Activated B cell treated with CpG ODN at 0.5 μM for 24 hours (primary cell): ENCODE measurements around the gene HUS1. TPM values are rescaled to one million over a fixed set of nuclear protein-coding genes. Genes with fewer than 3 reads are reported as not detected.
A peak's percentile ranks its signal among the peaks of the same experiment; 100 is the strongest.
"Not testable (repeated sequence)": the region's sequence is repeated elsewhere in the genome, so short reads cannot be mapped to it uniquely, and the experiment has no call there.

Experiments used
- ATAC-seq: fragments of 200-7000 bp; cut with Tn5 transposase; one replicate; pipeline ENCODE4 v1.10.0; 2021; ENCODE audit warnings: low read depth, mild to moderate bottlenecking, moderate library complexity
- CTCF ChIA-PET: fragments of 350-600 bp; sonication (Branson Sonifier 250); formaldehyde crosslinking; loops from one replicate; lab custom pipeline; 2021; ENCODE audit warnings: antibody characterized with exemption; lab: Charles Lee
- POLR2A ChIA-PET: fragments of 350-600 bp; sonication (Branson Sonifier 250); formaldehyde crosslinking; loops from one replicate; lab custom pipeline; 2021; ENCODE audit warnings: antibody characterized with exemption; lab: Charles Lee
- DNase-seq: peaks from one replicate; pipeline ENCODE4 v3.0.0; 2022
- H3K27ac Mint-ChIP-seq: one replicate; pipeline ENCODE4 v1.8.0; 2020; ENCODE audit warnings: mixed read lengths
- H3K27me3 Mint-ChIP-seq: one replicate; pipeline ENCODE4 v1.8.0; 2021; ENCODE audit warnings: mixed read lengths
- H3K36me3 Mint-ChIP-seq: one replicate; pipeline ENCODE4 v1.8.0; 2021; ENCODE audit warnings: low read depth, mixed read lengths
- H3K4me1 Mint-ChIP-seq: one replicate; pipeline ENCODE4 v1.8.0; 2021; ENCODE audit warnings: mixed read lengths
- H3K4me3 Mint-ChIP-seq: one replicate; pipeline ENCODE4 v1.8.0; 2020; ENCODE audit warnings: mild to moderate bottlenecking, mixed read lengths
- H3K9me3 Mint-ChIP-seq: one replicate; pipeline ENCODE4 v1.8.0; 2020; ENCODE audit warnings: mixed read lengths
- intact Hi-C: fragments of 100-400 bp; cut with micrococcal nuclease; formaldehyde crosslinking; loops from one replicate; pipeline ENCODE4 v1.15.1; 2024
- total RNA-seq: library from RNA; stranded (reverse); gene quantifications from 2 replicates; pipeline ENCODE4 v1.2.3, GENCODE V29; 2022
- TF ChIP-seq, protein P1 (sequence below): fragments of 200-600 bp; IDR thresholded peaks from one replicate; pipeline ENCODE4 v1.8.0; 2022; ENCODE audit warnings: antibody characterized with exemption, mild to moderate bottlenecking

Gene HUS1
- total RNA-seq, 1 donor from 2014 or later: 42.5 TPM

DNA sequence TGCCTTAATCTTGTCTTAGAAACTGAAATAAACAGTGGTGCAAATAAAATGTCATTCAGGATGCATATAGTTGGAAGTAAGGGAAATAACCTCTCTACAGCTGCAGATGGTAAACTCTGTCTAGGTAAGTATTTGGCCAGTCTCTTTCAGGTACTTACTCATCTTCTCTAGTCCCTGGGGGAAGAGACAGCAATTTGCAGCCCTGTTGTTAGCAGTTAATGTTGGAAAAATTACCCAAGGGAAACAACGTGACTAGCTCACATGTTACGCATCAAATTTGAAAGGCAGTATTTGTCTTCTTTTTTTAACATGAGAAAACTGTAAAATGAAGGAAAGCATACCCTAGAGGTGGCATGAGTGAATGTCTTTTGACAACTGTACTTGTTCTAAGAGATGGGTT, 3.2 kb upstream of the HUS1 start:
- ATAC-seq: no peak
- POLR2A ChIA-PET: interaction anchor here (1.2 kb wide), 1 partner anchor 9 kb away, joined by 3 read pairs; no protein-coding TSS in a partner anchor
- H3K27me3 Mint-ChIP-seq: no peaks in the 10 kb centered on the region
- H3K4me3 Mint-ChIP-seq: no peak overlapping the region
- DNase-seq: no peak
- peaks cover 21% of the 10 kb centered on the region for H3K4me1 Mint-ChIP-seq
- TF ChIP-seq, protein P1, sequence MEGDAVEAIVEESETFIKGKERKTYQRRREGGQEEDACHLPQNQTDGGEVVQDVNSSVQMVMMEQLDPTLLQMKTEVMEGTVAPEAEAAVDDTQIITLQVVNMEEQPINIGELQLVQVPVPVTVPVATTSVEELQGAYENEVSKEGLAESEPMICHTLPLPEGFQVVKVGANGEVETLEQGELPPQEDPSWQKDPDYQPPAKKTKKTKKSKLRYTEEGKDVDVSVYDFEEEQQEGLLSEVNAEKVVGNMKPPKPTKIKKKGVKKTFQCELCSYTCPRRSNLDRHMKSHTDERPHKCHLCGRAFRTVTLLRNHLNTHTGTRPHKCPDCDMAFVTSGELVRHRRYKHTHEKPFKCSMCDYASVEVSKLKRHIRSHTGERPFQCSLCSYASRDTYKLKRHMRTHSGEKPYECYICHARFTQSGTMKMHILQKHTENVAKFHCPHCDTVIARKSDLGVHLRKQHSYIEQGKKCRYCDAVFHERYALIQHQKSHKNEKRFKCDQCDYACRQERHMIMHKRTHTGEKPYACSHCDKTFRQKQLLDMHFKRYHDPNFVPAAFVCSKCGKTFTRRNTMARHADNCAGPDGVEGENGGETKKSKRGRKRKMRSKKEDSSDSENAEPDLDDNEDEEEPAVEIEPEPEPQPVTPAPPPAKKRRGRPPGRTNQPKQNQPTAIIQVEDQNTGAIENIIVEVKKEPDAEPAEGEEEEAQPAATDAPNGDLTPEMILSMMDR: no peak
- CTCF ChIA-PET: interaction anchor here (2.0 kb wide), 1 partner anchor 9 kb away, joined by 10 read pairs; no protein-coding TSS in a partner anchor
- H3K27ac Mint-ChIP-seq: no peak overlapping the region
- H3K36me3 Mint-ChIP-seq: peaks cover 14% of the 10 kb centered on the region
- no peaks in the 10 kb centered on the region for H3K9me3 Mint-ChIP-seq
- intact Hi-C loops: no loop called here

DNA sequence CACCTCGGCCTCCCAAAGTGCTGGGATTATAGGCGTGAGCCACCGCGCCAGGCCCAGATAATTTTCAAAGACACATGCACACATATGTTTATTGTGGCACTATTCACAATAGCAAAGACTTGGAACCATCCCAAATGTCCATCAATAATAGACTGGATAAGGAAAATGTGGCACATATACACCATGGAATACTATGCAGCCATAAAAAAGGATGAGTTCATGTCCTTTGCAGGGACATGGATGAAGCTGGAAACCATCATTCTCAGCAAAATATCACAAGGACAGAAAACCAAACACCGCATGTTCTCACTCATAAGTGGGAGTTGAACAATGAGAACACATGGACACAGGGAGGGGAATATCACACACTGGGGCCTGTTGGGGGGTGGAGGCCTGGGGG, 1.2 kb upstream of the HUS1 start:
- intact Hi-C loops, DNase-seq, H3K27me3 Mint-ChIP-seq, H3K9me3 Mint-ChIP-seq, POLR2A ChIA-PET, H3K4me3 Mint-ChIP-seq, ATAC-seq, CTCF ChIA-PET, H3K27ac Mint-ChIP-seq: not testable (repeated sequence)
- Mint-ChIP-seq H3K36me3 (peaks cover 34% of the 10 kb centered on the region), H3K4me1 (peaks cover 26% of the 10 kb centered on the region)

DNA sequence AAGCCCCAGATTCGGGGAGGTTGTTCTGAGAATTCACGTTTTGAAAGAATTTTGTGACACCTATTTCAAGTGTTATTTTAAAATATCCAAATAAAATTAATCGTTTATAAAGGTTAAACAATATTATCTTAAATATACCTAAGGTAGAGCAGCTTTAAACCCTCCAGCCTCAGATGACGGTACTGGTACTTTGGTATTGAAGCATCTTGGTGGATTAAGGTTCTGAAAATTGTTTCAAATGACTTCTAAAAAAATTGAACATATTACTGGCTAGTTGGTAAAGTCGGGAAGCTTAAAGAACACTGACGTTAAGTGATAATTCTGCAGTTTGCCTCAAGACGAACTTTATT, 392 bp upstream of the HUS1 start:
- no peak for ATAC-seq
- Mint-ChIP-seq H3K36me3 (peaks cover 39% of the 10 kb centered on the region), H3K4me1 (peaks cover 26% of the 10 kb centered on the region), H3K9me3 (no peaks in the 10 kb centered on the region), H3K27ac (peak overlapping the region; percentile 99), H3K27me3 (no peaks in the 10 kb centered on the region), H3K4me3 (peak overlapping the region; percentile 99)
- DNase-seq: no peak
- ChIA-PET POLR2A (interaction anchor here (0.7 to 1.1 kb wide), 2 partner anchors 106 to 108 kb away, joined by 3 read pairs; no protein-coding TSS in a partner anchor), CTCF (no interaction called here)
- intact Hi-C loops: loop anchor here (1.0 to 5.0 kb wide), 4 partner anchors 11 to 105 kb away; partner anchors contain the start of gene C7orf57
- TF ChIP-seq, protein P1: no peak

DNA sequence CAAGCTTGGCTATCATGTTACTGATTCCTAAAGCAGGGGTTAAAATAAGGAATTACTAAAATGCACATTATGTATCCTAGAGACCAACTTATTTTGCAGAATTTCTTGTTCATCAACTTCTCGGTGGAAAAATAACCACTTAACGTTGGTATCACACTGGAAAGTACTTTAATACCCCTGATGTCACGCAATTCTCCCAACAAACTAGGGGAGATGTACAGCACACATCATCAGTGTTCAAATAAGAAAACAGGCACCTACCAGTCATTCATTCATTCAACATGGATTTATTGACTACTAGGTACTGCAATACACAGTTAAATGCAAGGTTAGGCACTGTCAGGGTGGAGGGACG, 648 bp downstream of the HUS1 start:
- H3K4me1 Mint-ChIP-seq: peaks cover 33% of the 10 kb centered on the region
- TF ChIP-seq, protein P1: no peak
- intact Hi-C loops: loop anchor here (1.0 to 5.0 kb wide), 4 partner anchors 13 to 107 kb away; partner anchors contain the start of gene C7orf57
- H3K4me3 Mint-ChIP-seq: peak overlapping the region; percentile 99
- peaks cover 49% of the 10 kb centered on the region for H3K36me3 Mint-ChIP-seq
- H3K27ac Mint-ChIP-seq: peak overlapping the region; percentile 99
- CTCF ChIA-PET: interaction anchor here (1.4 to 1.9 kb wide), 2 partner anchors 10 to 132 kb away, joined by 5 to 9 read pairs; no protein-coding TSS in a partner anchor
- no peaks in the 10 kb centered on the region for H3K9me3 Mint-ChIP-seq
- no peaks in the 10 kb centered on the region for H3K27me3 Mint-ChIP-seq
- ATAC-seq: no peak
- no peak for DNase-seq
- POLR2A ChIA-PET: no interaction called here

DNA sequence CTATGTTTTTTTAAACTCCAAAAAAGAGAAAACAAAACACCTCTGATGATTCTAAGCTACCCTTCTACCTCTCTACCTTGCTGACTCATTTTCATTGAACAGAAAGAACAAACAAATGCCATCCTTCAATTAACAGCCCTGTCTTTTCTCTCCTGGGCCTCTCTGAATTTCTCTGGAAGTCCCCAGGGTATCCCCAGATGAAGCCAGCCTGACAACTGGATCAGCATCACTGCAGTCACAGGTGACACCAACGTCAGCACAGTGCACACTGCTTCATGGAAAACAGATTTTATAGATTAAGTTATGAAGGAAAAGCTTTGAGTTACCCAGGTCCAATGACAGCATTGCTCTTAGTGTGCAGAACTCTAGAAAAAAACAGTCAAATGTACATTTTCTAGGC, 5.7 kb downstream of the HUS1 start:
- H3K36me3 Mint-ChIP-seq: peaks cover 88% of the 10 kb centered on the region
- intact Hi-C loops: no loop called here
- CTCF ChIA-PET: interaction anchor here (0.9 to 1.6 kb wide), 2 partner anchors 18 to 29 kb away, joined by 3 to 5 read pairs; no protein-coding TSS in a partner anchor

More for the DNA sequence above, 5.7 kb downstream of the HUS1 start:
- no peaks in the 10 kb centered on the region for H3K27me3 Mint-ChIP-seq
- peaks cover 40% of the 10 kb centered on the region for H3K4me1 Mint-ChIP-seq
- H3K27ac Mint-ChIP-seq: no peak overlapping the region
- no peak overlapping the region for H3K4me3 Mint-ChIP-seq
- DNase-seq (no peak), ATAC-seq (no peak)
- POLR2A ChIA-PET: no interaction called here
- TF ChIP-seq, protein P1: no peak
- H3K9me3 Mint-ChIP-seq: no peaks in the 10 kb centered on the region
